Colonic mucosa (tissue), 4 donors: Measurements from ENCODE around the gene PDXP. TPM values are rescaled to one million over a fixed set of nuclear protein-coding genes. Genes with fewer than 3 reads are reported as not detected.

Experiments used
- DNase-seq: peaks from one replicate; pipeline ENCODE4 v3.0.0-alpha.2; 2020
- H3K27ac ChIP-seq: fragments of 200-600 bp; one replicate; pipeline ENCODE4 v1.8.0; 2021
- H3K27me3 ChIP-seq: fragments of 200-600 bp; one replicate; pipeline ENCODE4 v1.8.0; 2021
- H3K36me3 ChIP-seq: fragments of 200-600 bp; one replicate; pipeline ENCODE4 v1.8.0; 2021
- H3K4me1 ChIP-seq: fragments of 200-600 bp; one replicate; pipeline ENCODE4 v1.8.0; 2021; ENCODE audit warnings: mild to moderate bottlenecking
- H3K4me3 ChIP-seq: fragments of 200-600 bp; one replicate; pipeline ENCODE4 v1.8.0; 2021
- H3K9ac ChIP-seq, 2 donors: one replicate each; pipeline ENCODE4 v1.7.0; 2013; ENCODE audit warnings: control low read depth in 2 of 2, low read depth in 2 of 2, low read length in 2 of 2
- H3K9me3 ChIP-seq: fragments of 200-600 bp; one replicate; pipeline ENCODE4 v1.8.0; 2021
- intact Hi-C: fragments of 100-400 bp; cut with DNase I; formaldehyde crosslinking; loops from one replicate; pipeline ENCODE4 v1.14.1; 2022
- total RNA-seq, 2 donors: library from RNA; stranded (reverse); fragmentation: NEBNext Ultra II Directional in 1 of 2; extraction: Animal tissue kit (Norgen Biotek cat#: 25700) in 1 of 2; gene quantifications; one replicate each; pipeline ENCODE4 v1.2.1, GENCODE V29; 2021
- TF ChIP-seq, protein P1 (sequence below): fragments of 200-600 bp; IDR thresholded peaks from one replicate; pipeline ENCODE4 v1.8.0; 2022; ENCODE audit warnings: antibody characterized with exemption, mild to moderate bottlenecking
- donor health status: healthy.
- donor health status: DM: no; HTN: no; CAD: no.
- donor health status: DM: no; HTN: no; CAD: no.

Gene PDXP
- total RNA-seq, 2 donors from 2014 or later, result 24.5 to 34.0 TPM

DNA sequence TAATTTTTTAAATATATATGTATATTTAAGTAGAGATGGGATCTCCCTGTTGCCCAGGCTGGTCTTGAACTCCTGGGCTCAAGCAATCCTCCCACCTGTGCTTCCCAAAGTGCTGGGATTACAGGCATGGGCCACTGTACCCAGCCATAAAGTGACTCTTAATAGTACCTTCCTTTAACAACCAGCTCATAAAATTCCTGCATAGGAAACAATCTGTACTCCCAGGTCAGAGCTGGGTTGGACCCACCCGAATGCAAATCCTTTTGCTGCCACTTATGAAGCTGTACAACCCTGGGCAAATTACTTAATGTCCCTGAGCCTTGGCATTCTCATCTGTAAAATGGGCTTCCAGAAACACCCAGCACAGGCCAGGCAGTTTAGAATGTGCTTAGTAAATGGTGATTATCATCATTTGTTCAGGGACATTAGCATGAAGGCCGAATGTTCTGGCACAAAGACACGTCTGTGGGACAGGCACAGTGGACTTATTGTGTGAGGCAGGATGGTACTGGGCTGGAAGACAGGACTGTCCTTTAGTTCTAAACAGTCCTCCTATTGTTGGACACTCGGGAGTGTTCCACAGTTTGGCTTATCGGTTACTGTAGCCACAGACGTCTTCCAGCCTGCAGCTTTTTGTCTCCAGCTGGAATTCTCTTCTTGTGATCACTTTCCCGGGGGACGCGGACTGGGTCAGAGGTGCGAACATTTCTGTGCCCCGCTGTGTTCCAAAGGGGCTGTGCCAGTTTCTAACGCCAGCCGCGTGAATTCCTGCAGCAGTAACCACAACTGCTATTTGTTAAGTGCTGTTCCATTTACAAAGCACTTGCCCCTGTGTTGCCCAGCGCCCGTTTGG is 6.0 kb downstream of the PDXP start:
- TF ChIP-seq, protein P1, sequence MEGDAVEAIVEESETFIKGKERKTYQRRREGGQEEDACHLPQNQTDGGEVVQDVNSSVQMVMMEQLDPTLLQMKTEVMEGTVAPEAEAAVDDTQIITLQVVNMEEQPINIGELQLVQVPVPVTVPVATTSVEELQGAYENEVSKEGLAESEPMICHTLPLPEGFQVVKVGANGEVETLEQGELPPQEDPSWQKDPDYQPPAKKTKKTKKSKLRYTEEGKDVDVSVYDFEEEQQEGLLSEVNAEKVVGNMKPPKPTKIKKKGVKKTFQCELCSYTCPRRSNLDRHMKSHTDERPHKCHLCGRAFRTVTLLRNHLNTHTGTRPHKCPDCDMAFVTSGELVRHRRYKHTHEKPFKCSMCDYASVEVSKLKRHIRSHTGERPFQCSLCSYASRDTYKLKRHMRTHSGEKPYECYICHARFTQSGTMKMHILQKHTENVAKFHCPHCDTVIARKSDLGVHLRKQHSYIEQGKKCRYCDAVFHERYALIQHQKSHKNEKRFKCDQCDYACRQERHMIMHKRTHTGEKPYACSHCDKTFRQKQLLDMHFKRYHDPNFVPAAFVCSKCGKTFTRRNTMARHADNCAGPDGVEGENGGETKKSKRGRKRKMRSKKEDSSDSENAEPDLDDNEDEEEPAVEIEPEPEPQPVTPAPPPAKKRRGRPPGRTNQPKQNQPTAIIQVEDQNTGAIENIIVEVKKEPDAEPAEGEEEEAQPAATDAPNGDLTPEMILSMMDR, result no peak
- Histone ChIP-seq H3K4me1 (peaks cover 18% of the 10 kb centered on the region), H3K27ac (no peak overlapping the region), H3K9me3 (no peaks in the 10 kb centered on the region), H3K36me3 (no peaks in the 10 kb centered on the region), H3K4me3 (no peak overlapping the region), H3K27me3 (no peaks in the 10 kb centered on the region), H3K9ac (no peak overlapping the region)
- no peak for DNase-seq
- intact Hi-C loops, result no loop called here

DNA sequence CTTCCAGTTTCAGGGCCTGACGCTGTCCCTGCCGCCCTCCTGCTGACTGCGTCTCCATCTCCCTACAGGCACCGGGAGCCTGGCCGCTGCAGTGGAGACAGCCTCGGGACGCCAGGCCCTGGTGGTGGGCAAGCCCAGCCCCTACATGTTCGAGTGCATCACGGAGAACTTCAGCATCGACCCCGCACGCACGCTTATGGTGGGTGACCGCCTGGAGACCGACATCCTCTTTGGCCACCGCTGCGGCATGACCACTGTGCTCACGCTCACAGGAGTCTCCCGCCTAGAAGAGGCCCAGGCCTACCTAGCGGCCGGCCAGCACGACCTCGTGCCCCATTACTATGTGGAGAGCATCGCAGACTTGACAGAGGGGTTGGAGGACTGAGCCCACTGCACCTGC is 7.0 kb downstream of the PDXP start:
- Histone ChIP-seq H3K4me3 (no peak overlapping the region), H3K27ac (no peak overlapping the region), H3K4me1 (peaks cover 8% of the 10 kb centered on the region), H3K9me3 (no peaks in the 10 kb centered on the region), H3K27me3 (no peaks in the 10 kb centered on the region), H3K9ac (no peak overlapping the region), H3K36me3 (no peaks in the 10 kb centered on the region)
- intact Hi-C loops, result no loop called here
- DNase-seq, result no peak
- TF ChIP-seq, protein P1, result no peak

GRCh38 chr22:37669586-37669985 is 11.1 kb downstream of the PDXP start:
- H3K9me3 ChIP-seq, result no peaks in the 10 kb centered on the region
- TF ChIP-seq, protein P1, result no peak
- no peak for DNase-seq
- no peaks in the 10 kb centered on the region for H3K36me3 ChIP-seq
- H3K27me3 ChIP-seq, result no peaks in the 10 kb centered on the region
- H3K4me3 ChIP-seq, result no peak overlapping the region
- H3K9ac ChIP-seq, result no peak overlapping the region
- peaks cover 18% of the 10 kb centered on the region for H3K4me1 ChIP-seq
- intact Hi-C loops, result no loop called here
- no peak overlapping the region for H3K27ac ChIP-seq

GRCh38 chr22:37672206-37672919 is 13.8 kb downstream of the PDXP start:
- no peaks in the 10 kb centered on the region for H3K27me3 ChIP-seq
- no peak overlapping the region for H3K27ac ChIP-seq
- no peak overlapping the region for H3K4me3 ChIP-seq
- intact Hi-C loops, result no loop called here
- no peak overlapping the region for H3K9ac ChIP-seq
- H3K36me3 ChIP-seq, result no peaks in the 10 kb centered on the region
- H3K4me1 ChIP-seq, result peaks cover 31% of the 10 kb centered on the region
- no peak for DNase-seq
- no peaks in the 10 kb centered on the region for H3K9me3 ChIP-seq
- TF ChIP-seq, protein P1, result no peak

DNA sequence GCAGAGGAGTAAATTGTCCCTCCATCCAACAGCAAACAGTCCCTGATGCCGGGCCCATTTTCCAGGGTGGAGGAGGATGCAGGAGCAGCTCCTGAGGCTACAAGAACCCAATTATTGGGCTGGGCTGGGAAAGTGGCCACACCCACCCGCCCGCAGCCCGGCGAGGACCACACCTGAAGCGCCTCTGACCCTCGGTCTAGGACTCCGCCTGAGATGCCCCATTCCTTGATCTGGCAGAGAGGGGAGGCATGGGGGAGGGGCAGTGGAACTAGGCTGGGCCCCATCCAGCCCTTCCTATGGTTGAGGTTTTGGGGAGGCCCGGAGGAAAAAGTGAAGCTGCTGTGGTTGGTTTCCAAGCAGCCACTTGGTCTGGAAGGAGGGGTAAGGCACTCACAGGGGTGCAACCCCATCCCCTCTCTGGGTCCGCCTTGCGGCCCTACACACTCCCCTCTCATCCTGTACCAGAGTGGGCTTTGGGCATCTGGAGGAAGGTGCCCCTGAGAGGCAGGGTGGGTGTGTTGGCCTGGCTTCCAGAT is 14.5 kb downstream of the PDXP start:
- DNase-seq, result no peak
- no peaks in the 10 kb centered on the region for H3K27me3 ChIP-seq
- peak overlapping the region in 1 of 2 donors; percentile 19 for H3K9ac ChIP-seq
- TF ChIP-seq, protein P1, result no peak
- no peaks in the 10 kb centered on the region for H3K9me3 ChIP-seq
- no peak overlapping the region for H3K4me3 ChIP-seq
- H3K4me1 ChIP-seq, result peaks cover 31% of the 10 kb centered on the region
- H3K36me3 ChIP-seq, result no peaks in the 10 kb centered on the region
- intact Hi-C loops, result no loop called here
- no peak overlapping the region for H3K27ac ChIP-seq
